Stimulated activated CD8-positive, alpha-beta memory T cell treated with anti-CD3 and anti-CD28 coated beads, Interleukin-2, amount 100 ng/mL, for 1 hour (primary cell): ENCODE results near the gene CFAP97.
A peak's percentile ranks its signal among the peaks of the same experiment; 100 is the strongest.
"Not testable (repeated sequence)": the region's sequence is repeated elsewhere in the genome, so short reads cannot be mapped to it uniquely, and the experiment has no call there.

Experiments
- DNase-seq, 2 donors: peaks; one replicate each; pipeline ENCODE4 v3.0.0-alpha.2; 2020; ENCODE audit warnings: low read depth in 2 of 2

The CFAP97 gene

DNA sequence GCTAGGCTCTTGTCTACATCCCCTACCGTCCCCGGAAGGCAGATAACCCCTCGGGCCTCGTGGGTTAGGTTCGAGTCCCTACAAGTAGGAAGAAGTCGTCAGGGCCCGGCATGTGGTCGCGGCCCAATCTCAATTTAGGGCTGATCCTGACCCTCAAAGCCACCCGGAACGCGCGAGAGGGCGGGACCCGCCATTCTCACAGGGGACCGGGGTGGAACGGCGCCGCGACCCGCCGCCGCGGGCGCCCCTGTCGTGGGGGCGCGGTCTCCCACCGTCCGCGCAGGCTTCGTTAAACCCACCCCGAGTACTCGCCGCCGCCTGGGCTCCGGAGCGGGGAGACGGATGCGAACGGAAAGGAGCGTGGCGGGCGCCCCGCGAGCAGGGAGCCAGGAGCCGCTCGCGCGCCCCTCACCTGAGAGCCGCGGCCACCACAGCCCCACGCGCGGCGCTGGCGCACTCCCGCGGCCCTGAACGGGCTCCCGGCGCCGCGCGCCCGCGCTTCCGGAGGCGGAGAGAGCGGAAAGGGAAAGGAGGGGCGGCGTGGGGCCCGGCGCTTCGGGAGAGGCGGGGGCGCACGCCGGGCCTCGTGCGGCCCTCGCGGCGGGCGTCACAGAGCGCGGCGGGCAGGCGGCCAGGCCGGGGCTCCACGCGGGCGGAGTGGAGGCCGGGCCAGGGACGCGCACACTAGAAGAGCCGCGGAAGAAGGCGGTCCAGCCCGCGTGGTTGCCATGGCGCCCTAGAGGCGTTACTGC is at the start of gene CFAP97:
Gene CFAP97, minus strand, starts transcription at position 515 of the 752 bp plus-strand sequence. CDS start 12,804 bp downstream, outside the sequence.
- DNase-seq = peak; percentile 55 to 63

DNA sequence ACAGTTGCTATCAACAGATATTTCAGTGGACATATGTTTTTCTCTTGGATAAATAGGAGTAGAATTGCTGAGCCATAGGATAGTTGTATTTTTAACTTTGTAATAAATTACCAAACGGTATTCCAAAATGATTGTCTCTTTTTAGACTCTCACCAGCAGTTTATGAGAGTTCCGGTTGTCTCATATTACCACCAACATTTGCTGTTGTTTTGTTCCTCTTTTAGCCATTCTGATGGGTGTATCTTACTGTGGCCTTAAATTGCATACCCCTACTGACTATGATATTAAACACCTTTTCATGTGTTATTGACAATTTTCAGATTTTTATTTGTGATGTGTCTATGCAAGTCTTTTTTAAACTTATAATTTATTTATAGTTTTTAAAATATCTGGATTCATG is 45.3 kb upstream of the CFAP97 start:
- no peak for DNase-seq

GRCh38 chr4:185248393-185249039 is 44.7 kb upstream of the CFAP97 start:
- DNase-seq = no peak

DNA sequence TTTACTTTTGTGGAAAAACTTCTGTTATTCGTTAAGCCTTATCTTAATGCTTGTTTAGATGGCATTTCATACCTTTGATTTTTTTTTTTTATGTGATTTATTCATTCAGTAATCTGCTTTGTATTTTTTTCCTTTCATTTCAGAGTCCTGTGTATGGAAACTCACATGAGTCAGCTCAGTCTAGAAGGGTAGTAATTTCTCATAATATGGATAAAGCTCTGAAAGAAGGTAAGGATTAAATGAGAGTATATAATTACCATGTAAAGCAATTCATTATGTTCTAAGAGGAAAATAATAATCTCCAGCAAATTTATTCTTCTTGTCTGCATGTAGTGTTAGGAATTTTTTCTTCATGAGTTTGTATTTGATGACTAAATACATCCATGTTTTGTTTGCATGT is 43.4 kb upstream of the CFAP97 start:
- no peak for DNase-seq

DNA sequence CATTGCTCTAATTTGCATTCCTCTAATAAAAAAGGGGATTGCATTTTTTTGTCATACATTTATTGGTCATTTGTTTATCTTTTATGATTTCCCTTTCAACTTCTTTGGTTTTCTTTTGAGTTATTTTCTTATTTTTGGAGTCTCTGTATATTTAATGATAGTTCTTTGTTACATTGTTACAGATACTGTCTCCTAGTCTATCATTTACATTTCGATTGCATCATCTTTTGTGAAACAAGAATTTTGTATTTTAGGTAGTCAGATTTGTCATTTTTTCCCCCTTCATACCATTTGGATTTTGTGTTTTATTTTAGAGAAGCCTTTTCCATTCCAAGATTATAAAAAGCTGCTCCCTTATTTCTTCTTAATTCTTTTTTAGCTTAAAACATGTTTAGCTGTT is 42.7 kb upstream of the CFAP97 start:
- no peak for DNase-seq

- no peak for DNase-seq
Observed at GRCh38 chr4:185244763-185245162, 41.0 kb upstream of the CFAP97 start.

DNA sequence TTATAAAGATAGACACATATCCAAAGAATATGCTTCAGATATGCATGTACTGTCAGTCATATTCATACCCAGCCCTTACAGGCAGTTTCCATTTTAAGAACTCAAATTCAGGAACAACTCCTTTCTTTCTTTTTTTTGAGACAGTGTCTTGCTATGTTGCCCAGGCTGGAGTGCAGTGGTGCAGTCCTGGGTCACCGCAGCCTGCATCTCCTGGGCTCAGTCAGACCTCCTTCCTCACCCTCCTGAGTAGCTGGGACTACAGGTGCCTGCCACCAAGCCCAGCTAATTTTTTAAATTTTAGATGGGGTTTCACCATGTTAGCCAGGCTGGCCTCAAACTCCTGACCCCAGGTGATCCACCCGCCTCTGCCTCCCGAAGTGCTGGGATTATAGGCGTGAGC is 40.1 kb upstream of the CFAP97 start:
- no peak for DNase-seq

GRCh38 chr4:185242749-185243533 is 39.1 kb upstream of the CFAP97 start:
- no peak for DNase-seq

GRCh38 chr4:185240486-185240885 is 36.7 kb upstream of the CFAP97 start:
- not testable (repeated sequence) for DNase-seq

DNA sequence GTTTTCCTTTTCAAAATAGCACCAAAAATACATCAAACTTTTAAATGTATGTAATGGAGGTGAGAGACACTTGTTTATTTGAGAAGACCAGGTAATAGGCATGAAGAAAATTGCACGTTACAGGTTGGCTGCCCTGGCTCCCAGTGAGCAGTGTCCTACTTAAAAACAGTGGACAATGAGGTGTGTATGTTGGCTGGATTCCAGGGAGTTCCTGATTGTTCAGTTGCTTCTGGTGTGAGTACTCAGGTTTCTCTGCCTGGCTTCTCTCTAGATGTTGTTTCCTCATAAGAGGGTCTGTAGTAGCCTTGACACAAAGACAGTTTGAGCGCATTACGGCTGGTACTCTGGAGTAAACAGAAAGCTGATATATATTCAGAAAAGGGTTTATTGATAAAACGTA is 35.0 kb upstream of the CFAP97 start:
- no peak for DNase-seq

DNA sequence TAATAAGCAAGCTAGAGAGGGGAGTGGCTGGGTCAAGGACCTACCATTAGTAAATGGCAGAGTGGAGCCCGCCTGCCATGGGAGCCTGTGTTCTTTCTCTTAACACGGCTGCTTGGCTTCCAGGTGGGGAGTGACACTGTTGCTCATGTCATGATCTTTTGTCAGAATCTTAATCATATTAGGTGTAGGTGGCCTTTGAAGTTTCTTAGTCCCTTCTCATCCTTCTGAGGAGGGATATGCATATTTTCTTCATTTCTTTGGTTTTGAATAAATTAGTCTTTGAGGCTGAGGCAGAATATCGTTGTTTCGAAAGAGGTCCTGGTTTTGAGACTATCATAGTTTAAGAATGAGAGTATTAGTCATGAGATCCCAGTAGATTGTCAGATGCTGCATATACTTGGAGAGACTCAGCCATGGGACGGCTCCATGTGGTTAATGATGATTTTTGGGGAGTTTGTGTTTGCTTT is 34.4 kb upstream of the CFAP97 start:
- no peak for DNase-seq

DNA sequence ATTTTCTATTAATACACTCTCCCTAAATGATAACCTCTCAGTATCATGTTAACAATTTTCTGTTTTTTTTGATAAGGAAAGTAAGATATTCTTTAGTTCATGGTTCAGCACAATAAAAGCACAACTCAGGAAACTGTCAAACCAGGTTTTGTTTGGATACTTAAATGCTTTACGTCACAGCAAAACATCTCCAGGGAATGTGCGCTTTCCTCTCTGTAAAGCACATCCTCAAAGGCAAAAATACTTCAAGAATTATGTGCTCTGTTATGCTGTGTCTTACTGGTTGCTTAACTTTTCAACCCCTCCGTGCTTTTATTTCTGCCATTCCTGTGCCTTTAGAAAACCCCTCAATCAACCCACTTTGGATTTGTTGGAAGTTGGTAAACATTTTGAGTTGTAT is 33.4 kb upstream of the CFAP97 start:
- no peak for DNase-seq

GRCh38 chr4:185235843-185236503 is 32.2 kb upstream of the CFAP97 start:
- DNase-seq = no peak

GRCh38 chr4:185235119-185235842 is 31.5 kb upstream of the CFAP97 start:
- DNase-seq = no peak

GRCh38 chr4:185232370-185232769 is 28.6 kb upstream of the CFAP97 start:
- no peak for DNase-seq

- no peak for DNase-seq
Observed at GRCh38 chr4:185229021-185229818, 25.4 kb upstream of the CFAP97 start.

DNA sequence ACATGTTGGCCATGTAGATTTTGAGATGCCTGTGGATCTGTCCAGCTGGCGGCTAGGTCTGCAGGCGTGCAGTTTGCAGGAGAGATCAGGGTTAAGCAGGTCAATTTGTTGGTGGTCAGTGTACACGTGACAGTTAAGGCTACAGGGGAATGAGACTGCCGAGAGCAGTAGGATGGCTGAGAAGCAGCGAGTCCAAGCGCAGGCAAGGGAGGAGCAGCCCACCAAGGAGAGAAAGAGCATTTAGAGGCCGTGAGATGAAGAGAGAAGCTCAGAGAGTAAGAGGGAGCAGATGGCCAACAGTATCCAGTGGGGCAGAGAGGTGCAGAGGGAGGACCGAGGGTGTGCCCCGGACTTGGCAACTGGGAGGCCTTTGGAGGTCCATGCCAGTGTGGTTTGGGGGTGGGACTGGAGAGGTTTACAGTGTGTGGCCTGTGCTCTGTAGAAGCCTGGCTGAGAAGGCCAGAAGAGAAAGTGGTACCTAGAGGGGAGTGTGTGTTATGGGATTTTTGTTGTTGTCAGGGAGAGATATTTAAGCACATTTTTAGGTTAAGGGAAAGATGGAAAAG is 24.0 kb upstream of the CFAP97 start:
- no peak for DNase-seq

DNA sequence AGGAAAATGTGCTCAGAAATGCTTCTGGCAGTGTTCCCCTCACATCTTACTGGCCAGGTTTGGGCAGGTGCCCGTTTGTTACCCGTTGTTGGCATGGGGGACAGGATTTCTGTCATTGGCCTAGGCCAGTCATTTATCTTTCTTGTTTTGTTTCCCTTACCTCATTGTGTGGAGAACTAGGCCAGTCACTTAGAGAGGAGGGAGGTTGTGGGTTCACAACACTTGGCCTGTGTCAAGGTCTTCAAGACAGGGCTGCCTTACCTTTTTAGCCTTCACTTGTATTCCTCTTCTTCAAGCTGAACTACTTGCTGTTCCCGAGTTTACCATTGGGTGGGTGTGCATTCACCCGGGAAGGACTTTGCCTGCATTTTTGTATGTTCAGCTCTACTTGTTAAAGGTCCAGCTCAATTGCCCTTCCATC is 23.3 kb upstream of the CFAP97 start:
- no peak for DNase-seq

DNA sequence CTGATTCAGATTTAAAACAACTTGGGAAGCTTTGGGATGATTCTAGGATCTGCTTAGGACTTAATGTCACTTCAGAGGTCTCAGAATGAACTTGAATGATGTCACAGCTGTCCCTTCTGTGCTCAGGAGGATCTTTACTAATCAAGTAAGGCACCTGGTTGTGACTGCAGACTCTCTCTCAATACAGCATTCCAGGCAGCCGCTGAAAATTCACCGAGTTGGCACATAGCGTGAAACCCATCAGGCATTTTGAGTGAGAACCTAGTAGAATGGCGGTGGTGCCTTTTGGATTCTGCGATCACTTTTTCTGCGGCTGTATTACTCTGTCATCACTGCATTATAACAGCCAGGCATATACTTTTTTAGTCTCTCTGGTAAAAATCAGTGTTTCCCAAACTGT is 22.1 kb upstream of the CFAP97 start:
- no peak for DNase-seq

DNA sequence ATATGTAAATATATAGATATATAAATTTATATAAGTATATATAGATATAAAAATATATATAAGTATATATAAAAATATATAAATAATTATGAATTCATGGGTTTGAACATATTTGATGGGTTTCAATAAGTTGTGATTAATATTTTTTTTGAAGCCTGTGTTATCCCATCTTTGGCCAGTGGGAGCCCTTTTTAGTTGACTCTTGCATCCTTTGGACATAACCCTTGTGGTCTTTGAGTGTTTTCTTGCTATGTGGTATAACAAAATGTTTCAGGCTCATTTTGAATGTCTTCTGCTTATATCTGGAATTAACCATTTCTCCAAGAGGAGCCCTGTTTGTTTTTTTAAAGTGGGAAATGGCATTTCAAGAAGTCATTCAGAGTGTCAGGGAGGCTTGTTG is 20.8 kb upstream of the CFAP97 start:
- DNase-seq = no peak
